H1 (cell line): ENCODE results near the gene FOLR3. TPM values are rescaled to one million over a fixed set of nuclear protein-coding genes. Genes with fewer than 3 reads are reported as not detected.

Source experiments
- EGR1 ChIP-seq: IDR thresholded peaks from 2 replicates; pipeline ENCODE4 v1.6.1; 2011; ENCODE audit warnings: low read depth, low read length, borderline replicate concordance
- GABPA ChIP-seq: IDR thresholded peaks from 2 replicates; pipeline ENCODE4 v1.6.1; 2011; ENCODE audit warnings: mild to moderate bottlenecking, low read length, moderate library complexity, borderline replicate concordance; ENCODE audit not compliant: insufficient read depth
- KDM5A ChIP-seq: fragments of 200-600 bp; IDR thresholded peaks from 2 replicates; pipeline ENCODE4 v1.7.1; 2012; ENCODE audit warnings: mild to moderate bottlenecking, low read length, inconsistent platforms, mixed read lengths
- RXRA ChIP-seq: IDR thresholded peaks from 2 replicates; pipeline ENCODE4 v1.6.1; 2011; ENCODE audit warnings: low read depth, mild to moderate bottlenecking, low read length, moderate library complexity; ENCODE audit not compliant: insufficient read depth
- TEAD4 ChIP-seq: IDR thresholded peaks from 2 replicates; pipeline ENCODE4 v1.6.1; 2012; ENCODE audit warnings: low read depth, low read length, inconsistent platforms, mixed read lengths
- polyA plus RNA-seq, 7 experiments: library from polyadenylated mRNA; depleted of rRNA in 3 of 7; stranded (reverse) in 5 of 7; unstranded in 2 of 7; fragments of >200 nt in 5 of 7; fragments of 200-250 nt in 2 of 7; gene quantifications; 1 replicate in 5 of 7; 2 replicates in 1 of 7; 4 replicates in 1 of 7; pipeline versions ENCODE4 v1.2.1 to v1.2.3, GENCODE V29; 2011 to 2013; ENCODE audit warnings: missing spikeins in 2 of 7, mixed read lengths in 2 of 7
- total RNA-seq: library from RNA; stranded (reverse); fragmentation: NEBNext Ultra II Directional; extraction: Animal tissue kit (Norgen Biotek cat#: 25700); gene quantifications from 2 replicates; pipeline ENCODE4 v1.2.1, GENCODE V29; 2021
- TF ChIP-seq, protein P1 (sequence below): IDR thresholded peaks from 2 replicates; pipeline ENCODE4 v1.6.1; 2012; ENCODE audit warnings: inconsistent platforms
- TF ChIP-seq, protein P2 (sequence below): IDR thresholded peaks from 2 replicates; pipeline ENCODE4 v1.6.1; 2011; ENCODE audit warnings: low read length, improper control_type of control experiment

Gene FOLR3
- total and polyA plus RNA-seq, 2 of the 8 experiments (the other 6 are each of a cell fraction or from before 2014, with no cell fraction given): not detected

DNA sequence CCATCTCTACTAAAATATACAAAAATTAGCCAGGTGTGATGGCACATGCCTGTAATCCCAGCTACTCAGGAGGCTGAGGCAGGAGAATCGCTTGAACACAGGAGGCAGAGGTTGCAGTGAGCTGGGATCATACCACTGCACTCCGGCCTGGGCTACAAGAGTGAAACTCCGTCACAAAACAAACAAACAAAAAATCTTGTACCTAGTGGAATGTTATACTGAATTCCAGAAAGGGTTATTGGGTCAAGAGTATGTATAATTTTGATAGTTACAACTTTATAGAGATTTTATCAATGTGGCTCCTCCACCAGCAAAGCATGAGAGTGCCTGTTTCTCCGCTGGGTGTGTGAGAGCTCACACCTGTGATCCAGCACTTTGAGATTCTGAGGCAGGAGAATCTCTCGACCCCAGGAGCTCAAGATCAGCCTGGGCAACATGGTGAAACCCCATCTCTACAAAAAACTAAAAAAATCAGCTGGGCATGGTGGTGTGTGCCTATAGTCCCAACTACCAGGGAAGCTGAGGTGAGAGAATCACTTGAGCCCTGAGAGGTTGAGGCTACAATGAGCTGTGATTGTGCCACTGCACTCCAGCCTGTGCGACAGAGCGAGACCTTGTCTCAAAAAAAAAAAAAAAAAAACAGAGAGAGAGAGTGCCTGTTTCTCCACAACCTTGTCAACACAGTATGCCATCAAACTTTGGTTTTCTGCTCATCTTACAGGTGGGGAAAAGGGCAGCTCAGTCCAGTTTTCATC lies 43.7 kb downstream of the FOLR3 start (continued):
- TF ChIP-seq, protein P1, sequence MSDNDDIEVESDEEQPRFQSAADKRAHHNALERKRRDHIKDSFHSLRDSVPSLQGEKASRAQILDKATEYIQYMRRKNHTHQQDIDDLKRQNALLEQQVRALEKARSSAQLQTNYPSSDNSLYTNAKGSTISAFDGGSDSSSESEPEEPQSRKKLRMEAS: no peak
- TF ChIP-seq KDM5A (no peak), RXRA (no peak), EGR1 (no peak), GABPA (no peak), TEAD4 (no peak)
- TF ChIP-seq, protein P2, sequence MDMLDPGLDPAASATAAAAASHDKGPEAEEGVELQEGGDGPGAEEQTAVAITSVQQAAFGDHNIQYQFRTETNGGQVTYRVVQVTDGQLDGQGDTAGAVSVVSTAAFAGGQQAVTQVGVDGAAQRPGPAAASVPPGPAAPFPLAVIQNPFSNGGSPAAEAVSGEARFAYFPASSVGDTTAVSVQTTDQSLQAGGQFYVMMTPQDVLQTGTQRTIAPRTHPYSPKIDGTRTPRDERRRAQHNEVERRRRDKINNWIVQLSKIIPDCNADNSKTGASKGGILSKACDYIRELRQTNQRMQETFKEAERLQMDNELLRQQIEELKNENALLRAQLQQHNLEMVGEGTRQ: no peak
